ENCODE data around the gene EPHA1.

EPHA1 gene

DNA sequence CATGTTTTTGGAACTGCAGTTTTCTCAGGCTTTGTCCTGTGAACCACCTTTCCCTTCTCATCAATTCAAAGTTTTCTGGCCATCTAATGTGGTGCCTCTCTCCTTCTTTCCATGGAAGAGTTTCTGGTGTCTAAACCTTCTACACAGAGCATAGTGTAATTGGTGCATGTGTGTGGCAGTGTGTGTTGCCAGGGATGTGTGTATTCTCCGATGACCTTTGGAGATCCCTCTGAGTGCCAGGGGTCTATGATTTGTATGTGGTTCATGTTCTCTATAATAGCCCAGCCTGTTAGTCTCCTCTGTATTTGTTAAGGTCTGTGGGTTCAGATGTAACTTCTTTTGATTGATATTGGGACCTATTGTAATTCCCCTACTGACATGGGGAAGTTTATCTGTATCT, 36.1 kb upstream of the EPHA1 start:
- Histone ChIP-seq H3K27ac (ENCODE audit: low read depth, low read length) (no peak overlapping the region), H3K4me2 (ENCODE audit: low read depth, low read length, poor library complexity, severe bottlenecking) (no peak overlapping the region), H2AFZ (ENCODE audit: low read depth, low read length, severe bottlenecking) (no peak overlapping the region), H3K36me3 (ENCODE audit: low read length) (no peaks in the 10 kb centered on the region), H4K20me1 (ENCODE audit: low read depth, low read length) (no peaks in the 10 kb centered on the region), H3K9me3 (ENCODE audit: insufficient read depth, low read length) (no peaks in the 10 kb centered on the region), H3K9ac (ENCODE audit: low read length) (no peak overlapping the region), H3F3A (ENCODE audit: insufficient read depth) (no peaks in the 10 kb centered on the region), H3K79me2 (ENCODE audit: insufficient read depth, low read length) (no peaks in the 10 kb centered on the region), H3K27me3 (ENCODE audit: low read length) (no peaks in the 10 kb centered on the region), H3K4me3 (ENCODE audit: insufficient read depth, low read length, poor library complexity, severe bottlenecking) (no peak overlapping the region), H3K9me2 (replicated peaks; ENCODE audit: insufficient read depth, low read length) (no peaks in the 10 kb centered on the region)
- TF ChIP-seq EZH2phosphoT487 (conservative IDR thresholded peaks at IDR 0.05; ENCODE audit: low read length): no peak
- TF ChIP-seq, protein P1, sequence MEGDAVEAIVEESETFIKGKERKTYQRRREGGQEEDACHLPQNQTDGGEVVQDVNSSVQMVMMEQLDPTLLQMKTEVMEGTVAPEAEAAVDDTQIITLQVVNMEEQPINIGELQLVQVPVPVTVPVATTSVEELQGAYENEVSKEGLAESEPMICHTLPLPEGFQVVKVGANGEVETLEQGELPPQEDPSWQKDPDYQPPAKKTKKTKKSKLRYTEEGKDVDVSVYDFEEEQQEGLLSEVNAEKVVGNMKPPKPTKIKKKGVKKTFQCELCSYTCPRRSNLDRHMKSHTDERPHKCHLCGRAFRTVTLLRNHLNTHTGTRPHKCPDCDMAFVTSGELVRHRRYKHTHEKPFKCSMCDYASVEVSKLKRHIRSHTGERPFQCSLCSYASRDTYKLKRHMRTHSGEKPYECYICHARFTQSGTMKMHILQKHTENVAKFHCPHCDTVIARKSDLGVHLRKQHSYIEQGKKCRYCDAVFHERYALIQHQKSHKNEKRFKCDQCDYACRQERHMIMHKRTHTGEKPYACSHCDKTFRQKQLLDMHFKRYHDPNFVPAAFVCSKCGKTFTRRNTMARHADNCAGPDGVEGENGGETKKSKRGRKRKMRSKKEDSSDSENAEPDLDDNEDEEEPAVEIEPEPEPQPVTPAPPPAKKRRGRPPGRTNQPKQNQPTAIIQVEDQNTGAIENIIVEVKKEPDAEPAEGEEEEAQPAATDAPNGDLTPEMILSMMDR (IDR thresholded peaks at IDR 0.05; ENCODE audit: insufficient read depth, low read length, poor library complexity, severe bottlenecking): no peak

GRCh38 chr7:143444063-143444782, 35.6 kb upstream of the EPHA1 start:
- no peaks in the 10 kb centered on the region for H4K20me1 ChIP-seq (ENCODE audit: low read depth, low read length)
- H3K4me3 ChIP-seq (ENCODE audit: insufficient read depth, low read length, poor library complexity, severe bottlenecking): no peak overlapping the region
- no peaks in the 10 kb centered on the region for H3K79me2 ChIP-seq (ENCODE audit: insufficient read depth, low read length)
- no peak for TF ChIP-seq EZH2phosphoT487 (conservative IDR thresholded peaks at IDR 0.05; ENCODE audit: low read length)
- TF ChIP-seq, protein P1 (IDR thresholded peaks at IDR 0.05; ENCODE audit: insufficient read depth, low read length, poor library complexity, severe bottlenecking): no peak
- no peaks in the 10 kb centered on the region for H3K9me3 ChIP-seq (ENCODE audit: insufficient read depth, low read length)
- no peak overlapping the region for H3K9ac ChIP-seq (ENCODE audit: low read length)
- no peaks in the 10 kb centered on the region for H3K36me3 ChIP-seq (ENCODE audit: low read length)
- H3K9me2 ChIP-seq (replicated peaks; ENCODE audit: insufficient read depth, low read length): no peaks in the 10 kb centered on the region
- no peak overlapping the region for H3K4me2 ChIP-seq (ENCODE audit: low read depth, low read length, poor library complexity, severe bottlenecking)
- no peak overlapping the region for H2AFZ ChIP-seq (ENCODE audit: low read depth, low read length, severe bottlenecking)
- no peaks in the 10 kb centered on the region for H3F3A ChIP-seq (ENCODE audit: insufficient read depth)
- H3K27me3 ChIP-seq (ENCODE audit: low read length): no peaks in the 10 kb centered on the region
- no peak overlapping the region for H3K27ac ChIP-seq (ENCODE audit: low read depth, low read length)

GRCh38 chr7:143443153-143443552, 34.5 kb upstream of the EPHA1 start, which contains the start of gene TAS2R60:
Gene TAS2R60, plus strand, starts transcription at chr7:143443453. Its CDS starts 0 bp downstream, at chr7:143443453.
- Histone ChIP-seq H3K4me2 (ENCODE audit: low read depth, low read length, poor library complexity, severe bottlenecking) (no peak within 1 kb of the TSS), H3K27me3 (ENCODE audit: low read length) (no peaks in the 10 kb centered on the region), H3K9me2 (replicated peaks; ENCODE audit: insufficient read depth, low read length) (no peaks in the 10 kb centered on the region), H3K4me3 (ENCODE audit: insufficient read depth, low read length, poor library complexity, severe bottlenecking) (no peak within 1 kb of the TSS), H3K9ac (ENCODE audit: low read length) (no peak within 1 kb of the TSS), H3K9me3 (ENCODE audit: insufficient read depth, low read length) (no peaks in the 10 kb centered on the region), H2AFZ (ENCODE audit: low read depth, low read length, severe bottlenecking) (no peak within 1 kb of the TSS), H3K36me3 (ENCODE audit: low read length) (no peaks in the 10 kb centered on the region), H3F3A (ENCODE audit: insufficient read depth) (no peaks in the 10 kb centered on the region), H3K79me2 (ENCODE audit: insufficient read depth, low read length) (no peaks in the 10 kb centered on the region), H4K20me1 (ENCODE audit: low read depth, low read length) (no peaks in the 10 kb centered on the region), H3K27ac (ENCODE audit: low read depth, low read length) (no peak within 1 kb of the TSS)
- TF ChIP-seq, protein P1 (IDR thresholded peaks at IDR 0.05; ENCODE audit: insufficient read depth, low read length, poor library complexity, severe bottlenecking): no peak
- TF ChIP-seq EZH2phosphoT487 (conservative IDR thresholded peaks at IDR 0.05; ENCODE audit: low read length): no peak
